Neuronal stem cell (in vitro differentiated cells): Measurements from ENCODE around the gene DDA1.
"Not testable (repeated sequence)": the region's sequence is repeated elsewhere in the genome, so short reads cannot be mapped to it uniquely, and the experiment has no call there.

Experiments
- DNase-seq: peaks from one replicate; pipeline ENCODE4 v3.0.0-alpha.2; 2013; ENCODE audit warnings: low spot score
- H2AFZ ChIP-seq: one replicate; pipeline ENCODE4 v1.6.1; 2013; ENCODE audit warnings: mild to moderate bottlenecking, low read length, inconsistent platforms
- H2AK5ac ChIP-seq: 2 replicates; pipeline ENCODE4 v1.6.1; 2013; ENCODE audit warnings: low read depth, mild to moderate bottlenecking, inconsistent platforms, low read length, moderate library complexity, mixed read lengths
- H2BK120ac ChIP-seq: 2 replicates; pipeline ENCODE4 v1.6.1; 2013; ENCODE audit warnings: low read depth, mild to moderate bottlenecking, inconsistent platforms, low read length, moderate library complexity, mixed read lengths
- H2BK12ac ChIP-seq: one replicate; pipeline ENCODE4 v1.6.1; 2013; ENCODE audit warnings: low read length, inconsistent platforms
- H2BK15ac ChIP-seq: 2 replicates; pipeline ENCODE4 v1.6.1; 2013; ENCODE audit warnings: mild to moderate bottlenecking, low read length, inconsistent platforms, mixed read lengths
- H2BK5ac ChIP-seq: one replicate; pipeline ENCODE4 v1.6.1; 2013; ENCODE audit warnings: inconsistent platforms, mild to moderate bottlenecking, low read length, moderate library complexity
- H3K14ac ChIP-seq: one replicate; pipeline ENCODE4 v1.6.1; 2013; ENCODE audit warnings: low read length, inconsistent platforms
- H3K18ac ChIP-seq: 2 replicates; pipeline ENCODE4 v1.6.1; 2013; ENCODE audit warnings: low read length, inconsistent platforms
- H3K23ac ChIP-seq: 2 replicates; pipeline ENCODE4 v1.6.1; 2013; ENCODE audit warnings: low read depth, mild to moderate bottlenecking, mixed read lengths, low read length, inconsistent platforms; ENCODE audit not compliant: poor library complexity
- H3K27ac ChIP-seq: replicated peaks from 3 replicates; pipeline ENCODE4 v1.5.1; 2013; ENCODE audit warnings: low read length, inconsistent platforms
- H3K27me3 ChIP-seq, 3 experiments: 2 replicates each; pipeline ENCODE4 v1.6.1; 2013; ENCODE audit warnings: low read length in 3 of 3, mild to moderate bottlenecking in 2 of 3, inconsistent platforms in 1 of 3, low read depth in 1 of 3, mixed read lengths in 1 of 3, moderate library complexity in 1 of 3; ENCODE audit not compliant: control insufficient read depth in 3 of 3, insufficient read depth in 3 of 3
- H3K36me3 ChIP-seq, 2 donors: replicated peaks in 1 of 2; 2 replicates each; pipeline ENCODE4 v1.6.1; 2013; ENCODE audit warnings: low read length in 2 of 2; ENCODE audit not compliant: control insufficient read depth in 2 of 2, insufficient read depth in 2 of 2
- H3K4ac ChIP-seq: 2 replicates; pipeline ENCODE4 v1.6.1; 2013; ENCODE audit warnings: inconsistent platforms, mild to moderate bottlenecking, low read length, moderate library complexity
- H3K4me1 ChIP-seq, 2 donors: 1 replicate in 1 of 2; 2 replicates in 1 of 2; pipeline ENCODE4 v1.6.1; 2013; ENCODE audit warnings: low read length in 2 of 2, low read depth in 1 of 2; ENCODE audit not compliant: control insufficient read depth in 2 of 2, insufficient read depth in 1 of 2
- H3K4me2 ChIP-seq: one replicate; pipeline ENCODE4 v1.6.1; 2013; ENCODE audit warnings: mild to moderate bottlenecking, low read length, inconsistent platforms; ENCODE audit not compliant: insufficient read depth, poor library complexity, severe bottlenecking
- H3K4me3 ChIP-seq, 2 donors: 2 replicates each; pipeline ENCODE4 v1.5.1; 2013; ENCODE audit warnings: low read length in 2 of 2, mild to moderate bottlenecking in 2 of 2, inconsistent platforms in 1 of 2, moderate library complexity in 1 of 2
- H3K79me1 ChIP-seq: one replicate; pipeline ENCODE4 v1.6.1; 2013; ENCODE audit warnings: low read depth, mild to moderate bottlenecking, inconsistent platforms, low read length, moderate library complexity
- H3K9ac ChIP-seq: one replicate; pipeline ENCODE4 v1.6.1; 2013; ENCODE audit warnings: mild to moderate bottlenecking, low read depth, low read length, inconsistent platforms; ENCODE audit not compliant: poor library complexity
- H3K9me3 ChIP-seq, 2 donors: replicated peaks in 1 of 2; 2 replicates each; pipeline versions ENCODE3 to v1.6.1; 2013; ENCODE audit warnings: low read length in 2 of 2, mild to moderate bottlenecking in 2 of 2, inconsistent platforms in 1 of 2, low read depth in 1 of 2, mixed read lengths in 1 of 2, moderate library complexity in 1 of 2; ENCODE audit not compliant: control insufficient read depth in 2 of 2, insufficient read depth in 1 of 2
- H4K8ac ChIP-seq: one replicate; pipeline ENCODE4 v1.6.1; 2013; ENCODE audit warnings: low read depth, mild to moderate bottlenecking, inconsistent platforms, low read length, moderate library complexity
- H4K91ac ChIP-seq: one replicate; pipeline ENCODE4 v1.6.1; 2013; ENCODE audit warnings: low read length, low read depth, mild to moderate bottlenecking, inconsistent platforms; ENCODE audit not compliant: poor library complexity
- WGBS, 2 donors: extraction: QIAGEN DNeasy Blood & Tissue Kit; methylation state at CpG; one replicate each; pipeline ENCODE4 v1.1.7; 2013; ENCODE audit warnings: missing lambda C conversion rate in 2 of 2, mixed read lengths in 1 of 2; ENCODE audit not compliant: insufficient read length in 2 of 2, insufficient replicate concordance in 1 of 2; ENCODE audit errors: extremely low coverage in 2 of 2; 5-methylcytosine and 5-hydroxymethylcytosine counted together

Gene DDA1

GRCh38 chr19:17359905-17360800 is 50.8 kb downstream of the DDA1 start:
- Histone ChIP-seq H3K9me3 (no peaks in the 10 kb centered on the region), H4K91ac (no peak overlapping the region), H2BK12ac (no peak overlapping the region), H3K79me1 (no peaks in the 10 kb centered on the region), H3K4me1 (no peaks in the 10 kb centered on the region), H3K4ac (no peak overlapping the region), H3K18ac (peak overlapping the region; percentile 3), H2BK15ac (peak overlapping the region; percentile 97), H3K36me3 (no peaks in the 10 kb centered on the region), H3K27ac (no peak overlapping the region), H2BK120ac (no peak overlapping the region), H3K9ac (no peak overlapping the region), H2AFZ (no peak overlapping the region), H3K27me3 (no peaks in the 10 kb centered on the region), H3K14ac (no peak overlapping the region), H3K23ac (no peak overlapping the region), H4K8ac (no peak overlapping the region), H3K4me2 (no peak overlapping the region), H2BK5ac (no peak overlapping the region), H2AK5ac (peak overlapping the region; percentile 20), H3K4me3 (peak overlapping the region in 1 of 2 donors; percentile 33)
- no CpG with 5 or more reads among the region's 6 CpGs for WGBS, 2 donors
- no peak for DNase-seq

DNA sequence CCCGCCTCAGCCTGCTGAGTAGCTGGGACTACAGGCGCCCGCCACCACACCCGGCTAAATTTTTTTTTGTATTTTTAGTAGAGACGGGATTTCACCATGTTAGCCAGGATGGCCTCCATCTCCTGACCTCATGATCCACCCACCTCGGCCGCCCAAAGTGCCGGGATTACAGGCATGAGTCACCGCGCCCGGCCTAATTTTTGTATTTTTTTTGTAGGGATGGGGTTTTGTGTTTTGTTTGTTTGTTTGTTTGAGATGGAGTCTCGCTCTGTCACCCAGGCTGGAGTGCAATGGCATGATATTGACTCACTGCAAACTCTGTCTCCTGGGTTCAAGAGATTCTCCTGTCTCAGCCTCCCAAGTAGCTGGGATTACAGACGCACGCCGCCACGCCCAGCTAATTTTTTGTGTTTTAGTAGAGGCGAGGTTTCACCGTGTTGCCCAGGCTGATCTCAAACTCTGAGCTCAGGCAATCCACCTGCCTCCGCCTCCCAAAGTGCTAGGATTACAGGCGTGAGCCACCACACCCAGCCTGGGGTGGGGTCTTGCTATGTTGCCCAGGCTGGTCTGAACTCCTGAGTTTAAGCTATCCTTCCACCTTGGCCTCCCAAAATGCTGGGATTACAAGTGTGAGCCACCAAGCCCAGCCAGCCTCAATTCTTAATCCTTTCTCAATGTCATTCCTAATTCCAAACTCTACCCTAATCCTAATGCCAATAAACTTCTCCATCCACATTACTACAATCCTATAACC is 54.7 kb downstream of the DDA1 start:
- H3K79me1 ChIP-seq, H3K4ac ChIP-seq, H2BK15ac ChIP-seq, H2BK5ac ChIP-seq, H4K91ac ChIP-seq, DNase-seq, H3K14ac ChIP-seq, H2BK120ac ChIP-seq, H3K27me3 ChIP-seq, H3K9ac ChIP-seq, H3K4me2 ChIP-seq, H3K9me3 ChIP-seq, H3K23ac ChIP-seq, H3K4me3 ChIP-seq, H3K27ac ChIP-seq, H2AK5ac ChIP-seq, H3K4me1 ChIP-seq, H3K36me3 ChIP-seq, H2BK12ac ChIP-seq, H2AFZ ChIP-seq, H4K8ac ChIP-seq, H3K18ac ChIP-seq: not testable (repeated sequence)
- WGBS, 2 donors: no CpG with 5 or more reads among the region's 20 CpGs

- no peak overlapping the region for H4K8ac ChIP-seq
- H3K27ac ChIP-seq: no peak overlapping the region
- H2BK120ac ChIP-seq: no peak overlapping the region
- H2BK5ac ChIP-seq: no peak overlapping the region
- H3K4me2 ChIP-seq: no peak overlapping the region
- no peak overlapping the region for H3K23ac ChIP-seq
- peak overlapping the region; percentile 55 for H2BK15ac ChIP-seq
- no peaks in the 10 kb centered on the region for H3K9me3 ChIP-seq
- no peak overlapping the region for H4K91ac ChIP-seq
- no peak overlapping the region for H3K9ac ChIP-seq
- H3K18ac ChIP-seq: peak overlapping the region; percentile 52
- no peaks in the 10 kb centered on the region for H3K27me3 ChIP-seq
- no peak overlapping the region for H2BK12ac ChIP-seq
- H3K4ac ChIP-seq: no peak overlapping the region
- H3K79me1 ChIP-seq: no peaks in the 10 kb centered on the region
- H3K14ac ChIP-seq: no peak overlapping the region
- no peaks in the 10 kb centered on the region for H3K36me3 ChIP-seq
- DNase-seq: no peak
- H2AK5ac ChIP-seq: peak overlapping the region; percentile 88
- WGBS, 2 donors: no CpG with 5 or more reads among the region's 22 CpGs
- H3K4me1 ChIP-seq: peaks cover 0 to 2% of the 10 kb centered on the region in 2 donors
- no peak overlapping the region for H2AFZ ChIP-seq
- H3K4me3 ChIP-seq: peak overlapping the region in 1 of 2 donors; percentile 60
Measured at GRCh38 chr19:17365361-17365760, 56.0 kb downstream of the DDA1 start.

DNA sequence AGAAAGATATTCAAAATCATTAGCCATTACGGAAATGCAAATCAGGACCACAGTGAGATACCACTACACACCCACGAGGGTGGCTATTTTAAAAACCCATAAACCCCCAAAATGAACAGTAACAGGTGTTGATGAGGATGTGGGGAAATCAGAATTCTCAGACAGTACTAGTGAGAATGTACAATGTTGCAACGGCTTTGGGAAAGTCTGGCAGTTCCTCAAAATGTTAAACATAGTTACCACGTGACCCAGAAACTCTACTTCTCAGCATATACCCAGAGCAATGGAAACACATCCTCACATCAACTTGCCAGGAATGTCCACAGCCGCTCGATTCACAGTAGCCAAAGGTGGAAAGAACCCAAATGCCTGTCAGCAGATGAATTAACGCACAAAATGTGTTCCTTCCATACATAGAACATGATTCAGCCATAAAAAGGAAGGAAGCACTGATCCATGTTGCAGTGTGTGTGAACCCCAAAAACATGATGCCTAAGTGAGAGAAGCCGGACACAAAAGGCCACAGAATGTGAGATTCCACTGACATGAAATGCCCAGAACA is 60.7 kb downstream of the DDA1 start:
- Histone ChIP-seq H2AK5ac (no peak overlapping the region), H2BK5ac (no peak overlapping the region), H3K18ac (no peak overlapping the region), H2BK15ac (no peak overlapping the region), H3K4me3 (no peak overlapping the region), H4K8ac (no peak overlapping the region), H3K79me1 (no peaks in the 10 kb centered on the region), H3K27ac (no peak overlapping the region), H3K23ac (no peak overlapping the region), H3K4me1 (peaks cover 0 to 2% of the 10 kb centered on the region in 2 donors), H2AFZ (peak overlapping the region; percentile 12), H3K4ac (no peak overlapping the region), H3K4me2 (no peak overlapping the region), H4K91ac (no peak overlapping the region), H3K27me3 (no peaks in the 10 kb centered on the region), H2BK12ac (no peak overlapping the region), H2BK120ac (no peak overlapping the region), H3K9ac (no peak overlapping the region), H3K9me3 (no peaks in the 10 kb centered on the region), H3K36me3 (no peaks in the 10 kb centered on the region), H3K14ac (no peak overlapping the region)
- no CpG with 5 or more reads among the region's 8 CpGs for WGBS, 2 donors
- DNase-seq: no peak
